Endothelial cell (in vitro differentiated cells): Measurements from ENCODE around the gene CD40. TPM values are rescaled to one million over a fixed set of nuclear protein-coding genes. Genes with fewer than 3 reads are reported as not detected.

Source experiments
- DNase-seq: peaks from one replicate; pipeline ENCODE4 v3.0.0; 2021; ENCODE audit warnings: low spot score
- H3K27ac Mint-ChIP-seq: one replicate; pipeline ENCODE4 v1.8.0; 2021; ENCODE audit warnings: mixed read lengths, inconsistent platforms; ENCODE audit not compliant: unreplicated experiment
- H3K27me3 Mint-ChIP-seq: one replicate; pipeline ENCODE4 v1.8.0; 2021; ENCODE audit warnings: mild to moderate bottlenecking, moderate library complexity, mixed read lengths, inconsistent platforms; ENCODE audit not compliant: unreplicated experiment
- H3K36me3 Mint-ChIP-seq: one replicate; pipeline ENCODE4 v1.8.0; 2021; ENCODE audit warnings: mild to moderate bottlenecking, low read depth, mixed read lengths, inconsistent platforms; ENCODE audit not compliant: unreplicated experiment
- H3K4me1 Mint-ChIP-seq: one replicate; pipeline ENCODE4 v1.8.0; 2021; ENCODE audit warnings: mild to moderate bottlenecking, mixed read lengths, inconsistent platforms; ENCODE audit not compliant: unreplicated experiment
- H3K4me3 Mint-ChIP-seq: one replicate; pipeline ENCODE4 v1.8.0; 2021; ENCODE audit warnings: mild to moderate bottlenecking, mixed read lengths, inconsistent platforms; ENCODE audit not compliant: unreplicated experiment
- H3K9me3 Mint-ChIP-seq: one replicate; pipeline ENCODE4 v1.8.0; 2021; ENCODE audit warnings: mixed read lengths, inconsistent platforms; ENCODE audit not compliant: unreplicated experiment
- CTCF ChIP-seq: fragments of 200-600 bp; sonication (generic); IDR thresholded peaks from one replicate; pipeline ENCODE4 v1.5.0; 2021; ENCODE audit warnings: antibody characterized with exemption; ENCODE audit not compliant: unreplicated experiment
- long read RNA-seq: library from polyadenylated mRNA; unstranded; transcript quantifications from one replicate; pipeline ENCODE4 v2.0.0, GENCODE V29; 2020; ENCODE audit not compliant: unreplicated experiment
- total RNA-seq: library from RNA; stranded (reverse); fragmentation: NEBNext Ultra II Directional; extraction: Animal tissue kit (Norgen Biotek cat#: 25700); gene quantifications from one replicate; pipeline ENCODE4 v1.2.1, GENCODE V29; 2021; ENCODE audit not compliant: unreplicated experiment

Gene CD40
- 69.4 TPM for total RNA-seq
- long read RNA-seq, transcript CD40-202 (9 exons, 1,729 nt): major isoform, 59 of 86 reads
- long read RNA-seq, transcript CD40-204 (8 exons, 822 nt): minor isoform, 5 of 86 reads
- long read RNA-seq, partial matches to known transcripts: 1 of 86 reads
- long read RNA-seq, other reads (novel, unspliced or antisense): 21 of 86 reads

- H3K27ac Mint-ChIP-seq: peak within 1 kb of the TSS; percentile 75
- TF ChIP-seq CTCF: no peak
- no peaks in the 10 kb centered on the region for H3K9me3 Mint-ChIP-seq
- peak; percentile 94 for DNase-seq
- peaks cover 48% of the 10 kb centered on the region for H3K4me1 Mint-ChIP-seq
- peak within 1 kb of the TSS; percentile 98 for H3K4me3 Mint-ChIP-seq
- H3K27me3 Mint-ChIP-seq: peaks cover 13% of the 10 kb centered on the region
- H3K36me3 Mint-ChIP-seq: peaks cover 9% of the 10 kb centered on the region
Measured at GRCh38 chr20:46117704-46118467, at the start of gene CD40. TSS of gene CD40 (plus strand) at chr20:46118314. CDS start at chr20:46118344, 30 bp downstream.

- H3K36me3 Mint-ChIP-seq: peaks cover 24% of the 10 kb centered on the region
- H3K4me1 Mint-ChIP-seq: peaks cover 17% of the 10 kb centered on the region
- no peak for TF ChIP-seq CTCF
- H3K4me3 Mint-ChIP-seq: no peak overlapping the region
- no peak for DNase-seq
- H3K9me3 Mint-ChIP-seq: no peaks in the 10 kb centered on the region
- no peaks in the 10 kb centered on the region for H3K27me3 Mint-ChIP-seq
- H3K27ac Mint-ChIP-seq: no peak overlapping the region
Measured at GRCh38 chr20:46070215-46070900, 47.8 kb upstream of the CD40 start.

- H3K4me3 Mint-ChIP-seq: no peak overlapping the region
- peaks cover 17% of the 10 kb centered on the region for H3K4me1 Mint-ChIP-seq
- no peak overlapping the region for H3K27ac Mint-ChIP-seq
- H3K27me3 Mint-ChIP-seq: no peaks in the 10 kb centered on the region
- TF ChIP-seq CTCF: no peak
- no peak for DNase-seq
- H3K36me3 Mint-ChIP-seq: peaks cover 19% of the 10 kb centered on the region
- no peaks in the 10 kb centered on the region for H3K9me3 Mint-ChIP-seq
Measured at GRCh38 chr20:46071573-46071972, 46.5 kb upstream of the CD40 start.

GRCh38 chr20:46073024-46073423, 45.1 kb upstream of the CD40 start:
- Mint-ChIP-seq H3K4me1 (peaks cover 17% of the 10 kb centered on the region), H3K4me3 (no peak overlapping the region), H3K9me3 (no peaks in the 10 kb centered on the region), H3K27me3 (no peaks in the 10 kb centered on the region), H3K36me3 (peaks cover 18% of the 10 kb centered on the region), H3K27ac (no peak overlapping the region)
- no peak for TF ChIP-seq CTCF
- DNase-seq: no peak

- H3K4me3 Mint-ChIP-seq: no peak overlapping the region
- TF ChIP-seq CTCF: no peak
Measured at GRCh38 chr20:46073443-46073842, 44.7 kb upstream of the CD40 start.

More at GRCh38 chr20:46073443-46073842, 44.7 kb upstream of the CD40 start:
- H3K36me3 Mint-ChIP-seq: peaks cover 18% of the 10 kb centered on the region
- peaks cover 17% of the 10 kb centered on the region for H3K4me1 Mint-ChIP-seq
- DNase-seq: no peak
- H3K27ac Mint-ChIP-seq: peak overlapping the region; percentile 43
- no peaks in the 10 kb centered on the region for H3K9me3 Mint-ChIP-seq
- no peaks in the 10 kb centered on the region for H3K27me3 Mint-ChIP-seq
